H1 (cell line): ENCODE data around the gene LMO2. TPM values are rescaled to one million over a fixed set of nuclear protein-coding genes. Genes with fewer than 3 reads are reported as not detected.

Experiments
- BRCA1 ChIP-seq: IDR thresholded peaks from 2 replicates; pipeline ENCODE4 v1.6.1; 2012; ENCODE audit warnings: low read depth, low read length, improper control_type of control experiment
- CHD1 ChIP-seq: IDR thresholded peaks from 2 replicates; pipeline ENCODE4 v1.6.1; 2012; ENCODE audit warnings: low read depth, low read length, improper control_type of control experiment
- KDM4A ChIP-seq: IDR thresholded peaks from one replicate; pipeline ENCODE4 v1.7.1; 2012; ENCODE audit warnings: low read depth, mild to moderate bottlenecking, moderate library complexity, low read length, inconsistent platforms; ENCODE audit not compliant: severe bottlenecking
- NANOG ChIP-seq: IDR thresholded peaks from 2 replicates; pipeline ENCODE4 v1.6.1; 2011; ENCODE audit warnings: low read length, low read depth, mild to moderate bottlenecking, inconsistent platforms; ENCODE audit not compliant: insufficient read depth, poor library complexity, severe bottlenecking
- POLR2A ChIP-seq, 2 experiments: IDR thresholded peaks; 1 replicate in 1 of 2; 2 replicates in 1 of 2; pipeline ENCODE4 v1.6.1; 2011; ENCODE audit warnings: low read depth in 2 of 2, low read length in 2 of 2, mild to moderate bottlenecking in 2 of 2; ENCODE audit errors: control extremely low read depth in 1 of 2
- SAP30 ChIP-seq: fragments of 300-600 bp; sonication (generic); IDR thresholded peaks from 2 replicates; pipeline ENCODE4 v1.7.1; 2012; ENCODE audit warnings: low read length, moderate library complexity, mild to moderate bottlenecking, inconsistent platforms; ENCODE audit not compliant: insufficient read depth, insufficient replicate concordance
- TCF12 ChIP-seq: IDR thresholded peaks from 2 replicates; pipeline ENCODE4 v1.6.1; 2011; ENCODE audit warnings: low read depth, mild to moderate bottlenecking, low read length
- polyA plus RNA-seq, 7 experiments: library from polyadenylated mRNA; depleted of rRNA in 3 of 7; stranded (reverse) in 5 of 7; unstranded in 2 of 7; fragments of >200 nt in 5 of 7; fragments of 200-250 nt in 2 of 7; gene quantifications; 1 replicate in 5 of 7; 2 replicates in 1 of 7; 4 replicates in 1 of 7; pipeline versions ENCODE4 v1.2.1 to v1.2.3, GENCODE V29; 2011 to 2013; ENCODE audit warnings: missing spikeins in 2 of 7, mixed read lengths in 2 of 7
- total RNA-seq: library from RNA; stranded (reverse); fragmentation: NEBNext Ultra II Directional; extraction: Animal tissue kit (Norgen Biotek cat#: 25700); gene quantifications from 2 replicates; pipeline ENCODE4 v1.2.1, GENCODE V29; 2021
- TF ChIP-seq, protein P1 (sequence below): fragments of 300-600 bp; sonication (generic); IDR thresholded peaks from 2 replicates; pipeline ENCODE4 v1.7.1; 2012; ENCODE audit warnings: low read length, moderate library complexity, mild to moderate bottlenecking, inconsistent platforms; ENCODE audit not compliant: insufficient replicate concordance

The LMO2 gene
- total and polyA plus RNA-seq, 2 of the 8 experiments (the other 6 are each of a cell fraction or from before 2014, with no cell fraction given) = 1.6 to 2.7 TPM

DNA sequence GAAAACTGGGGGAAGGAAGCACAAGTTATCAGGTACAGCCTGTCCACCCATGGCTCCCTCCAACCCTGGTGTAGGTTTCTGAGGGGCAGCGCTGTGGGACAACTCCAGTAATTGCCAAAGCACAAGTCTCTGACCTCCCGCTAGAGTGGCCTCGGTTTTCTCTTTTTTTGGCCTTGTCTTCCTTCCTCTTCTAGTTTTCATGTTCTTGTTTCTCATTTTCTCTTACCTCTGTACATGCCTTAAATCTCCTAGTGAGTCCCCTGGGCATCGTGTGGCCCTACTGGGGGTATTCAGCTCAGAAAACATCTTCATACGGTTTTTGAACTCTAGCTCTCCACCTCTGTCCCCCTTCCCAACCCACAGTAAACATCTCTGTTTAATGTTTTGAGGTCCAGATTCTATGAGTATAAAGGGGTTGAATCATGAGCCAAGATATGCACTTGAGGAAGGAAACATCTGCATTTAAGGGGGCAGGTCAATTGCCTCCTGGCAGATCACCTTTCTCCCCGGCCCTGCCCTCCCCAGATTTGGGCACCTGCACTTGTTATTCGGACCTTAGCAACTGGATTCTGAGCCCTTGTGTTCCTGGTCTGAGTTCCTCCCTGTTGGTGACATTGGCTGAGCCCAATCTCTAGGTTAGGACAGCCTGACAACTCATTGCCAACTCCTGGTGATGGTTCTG, 8.4 kb upstream of the LMO2 start (continued):
- TF ChIP-seq, protein P1, sequence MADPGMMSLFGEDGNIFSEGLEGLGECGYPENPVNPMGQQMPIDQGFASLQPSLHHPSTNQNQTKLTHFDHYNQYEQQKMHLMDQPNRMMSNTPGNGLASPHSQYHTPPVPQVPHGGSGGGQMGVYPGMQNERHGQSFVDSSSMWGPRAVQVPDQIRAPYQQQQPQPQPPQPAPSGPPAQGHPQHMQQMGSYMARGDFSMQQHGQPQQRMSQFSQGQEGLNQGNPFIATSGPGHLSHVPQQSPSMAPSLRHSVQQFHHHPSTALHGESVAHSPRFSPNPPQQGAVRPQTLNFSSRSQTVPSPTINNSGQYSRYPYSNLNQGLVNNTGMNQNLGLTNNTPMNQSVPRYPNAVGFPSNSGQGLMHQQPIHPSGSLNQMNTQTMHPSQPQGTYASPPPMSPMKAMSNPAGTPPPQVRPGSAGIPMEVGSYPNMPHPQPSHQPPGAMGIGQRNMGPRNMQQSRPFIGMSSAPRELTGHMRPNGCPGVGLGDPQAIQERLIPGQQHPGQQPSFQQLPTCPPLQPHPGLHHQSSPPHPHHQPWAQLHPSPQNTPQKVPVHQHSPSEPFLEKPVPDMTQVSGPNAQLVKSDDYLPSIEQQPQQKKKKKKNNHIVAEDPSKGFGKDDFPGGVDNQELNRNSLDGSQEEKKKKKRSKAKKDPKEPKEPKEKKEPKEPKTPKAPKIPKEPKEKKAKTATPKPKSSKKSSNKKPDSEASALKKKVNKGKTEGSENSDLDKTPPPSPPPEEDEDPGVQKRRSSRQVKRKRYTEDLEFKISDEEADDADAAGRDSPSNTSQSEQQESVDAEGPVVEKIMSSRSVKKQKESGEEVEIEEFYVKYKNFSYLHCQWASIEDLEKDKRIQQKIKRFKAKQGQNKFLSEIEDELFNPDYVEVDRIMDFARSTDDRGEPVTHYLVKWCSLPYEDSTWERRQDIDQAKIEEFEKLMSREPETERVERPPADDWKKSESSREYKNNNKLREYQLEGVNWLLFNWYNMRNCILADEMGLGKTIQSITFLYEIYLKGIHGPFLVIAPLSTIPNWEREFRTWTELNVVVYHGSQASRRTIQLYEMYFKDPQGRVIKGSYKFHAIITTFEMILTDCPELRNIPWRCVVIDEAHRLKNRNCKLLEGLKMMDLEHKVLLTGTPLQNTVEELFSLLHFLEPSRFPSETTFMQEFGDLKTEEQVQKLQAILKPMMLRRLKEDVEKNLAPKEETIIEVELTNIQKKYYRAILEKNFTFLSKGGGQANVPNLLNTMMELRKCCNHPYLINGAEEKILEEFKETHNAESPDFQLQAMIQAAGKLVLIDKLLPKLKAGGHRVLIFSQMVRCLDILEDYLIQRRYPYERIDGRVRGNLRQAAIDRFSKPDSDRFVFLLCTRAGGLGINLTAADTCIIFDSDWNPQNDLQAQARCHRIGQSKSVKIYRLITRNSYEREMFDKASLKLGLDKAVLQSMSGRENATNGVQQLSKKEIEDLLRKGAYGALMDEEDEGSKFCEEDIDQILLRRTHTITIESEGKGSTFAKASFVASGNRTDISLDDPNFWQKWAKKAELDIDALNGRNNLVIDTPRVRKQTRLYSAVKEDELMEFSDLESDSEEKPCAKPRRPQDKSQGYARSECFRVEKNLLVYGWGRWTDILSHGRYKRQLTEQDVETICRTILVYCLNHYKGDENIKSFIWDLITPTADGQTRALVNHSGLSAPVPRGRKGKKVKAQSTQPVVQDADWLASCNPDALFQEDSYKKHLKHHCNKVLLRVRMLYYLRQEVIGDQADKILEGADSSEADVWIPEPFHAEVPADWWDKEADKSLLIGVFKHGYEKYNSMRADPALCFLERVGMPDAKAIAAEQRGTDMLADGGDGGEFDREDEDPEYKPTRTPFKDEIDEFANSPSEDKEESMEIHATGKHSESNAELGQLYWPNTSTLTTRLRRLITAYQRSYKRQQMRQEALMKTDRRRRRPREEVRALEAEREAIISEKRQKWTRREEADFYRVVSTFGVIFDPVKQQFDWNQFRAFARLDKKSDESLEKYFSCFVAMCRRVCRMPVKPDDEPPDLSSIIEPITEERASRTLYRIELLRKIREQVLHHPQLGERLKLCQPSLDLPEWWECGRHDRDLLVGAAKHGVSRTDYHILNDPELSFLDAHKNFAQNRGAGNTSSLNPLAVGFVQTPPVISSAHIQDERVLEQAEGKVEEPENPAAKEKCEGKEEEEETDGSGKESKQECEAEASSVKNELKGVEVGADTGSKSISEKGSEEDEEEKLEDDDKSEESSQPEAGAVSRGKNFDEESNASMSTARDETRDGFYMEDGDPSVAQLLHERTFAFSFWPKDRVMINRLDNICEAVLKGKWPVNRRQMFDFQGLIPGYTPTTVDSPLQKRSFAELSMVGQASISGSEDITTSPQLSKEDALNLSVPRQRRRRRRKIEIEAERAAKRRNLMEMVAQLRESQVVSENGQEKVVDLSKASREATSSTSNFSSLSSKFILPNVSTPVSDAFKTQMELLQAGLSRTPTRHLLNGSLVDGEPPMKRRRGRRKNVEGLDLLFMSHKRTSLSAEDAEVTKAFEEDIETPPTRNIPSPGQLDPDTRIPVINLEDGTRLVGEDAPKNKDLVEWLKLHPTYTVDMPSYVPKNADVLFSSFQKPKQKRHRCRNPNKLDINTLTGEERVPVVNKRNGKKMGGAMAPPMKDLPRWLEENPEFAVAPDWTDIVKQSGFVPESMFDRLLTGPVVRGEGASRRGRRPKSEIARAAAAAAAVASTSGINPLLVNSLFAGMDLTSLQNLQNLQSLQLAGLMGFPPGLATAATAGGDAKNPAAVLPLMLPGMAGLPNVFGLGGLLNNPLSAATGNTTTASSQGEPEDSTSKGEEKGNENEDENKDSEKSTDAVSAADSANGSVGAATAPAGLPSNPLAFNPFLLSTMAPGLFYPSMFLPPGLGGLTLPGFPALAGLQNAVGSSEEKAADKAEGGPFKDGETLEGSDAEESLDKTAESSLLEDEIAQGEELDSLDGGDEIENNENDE = no peak
- TF ChIP-seq SAP30 = no peak
- TF ChIP-seq NANOG = no peak
- no peak for TF ChIP-seq TCF12
- no peak for TF ChIP-seq POLR2A (IDR thresholded peaks at IDR 0.05; ENCODE audit: control extremely low read depth in 1 of 2, low read depth in 2 of 2, low read length in 2 of 2)
- TF ChIP-seq KDM4A = no peak
- TF ChIP-seq CHD1 = no peak
- no peak for TF ChIP-seq BRCA1
